Measurements from ENCODE around the gene NTN1.

The NTN1 gene

GRCh38 chr17:9169116-9169515, 147.8 kb downstream of the NTN1 start:
- no peak for DNase-seq

- DNase-seq: no peak
These were observed 149.0 kb downstream of the NTN1 start for GRCh38 chr17:9170336-9170735.

GRCh38 chr17:9170853-9171252, 149.5 kb downstream of the NTN1 start:
- no peak for DNase-seq

GRCh38 chr17:9173386-9173983, 152.2 kb downstream of the NTN1 start:
- DNase-seq: no peak

GRCh38 chr17:9174312-9174711, 153.0 kb downstream of the NTN1 start:
- DNase-seq: no peak

DNA sequence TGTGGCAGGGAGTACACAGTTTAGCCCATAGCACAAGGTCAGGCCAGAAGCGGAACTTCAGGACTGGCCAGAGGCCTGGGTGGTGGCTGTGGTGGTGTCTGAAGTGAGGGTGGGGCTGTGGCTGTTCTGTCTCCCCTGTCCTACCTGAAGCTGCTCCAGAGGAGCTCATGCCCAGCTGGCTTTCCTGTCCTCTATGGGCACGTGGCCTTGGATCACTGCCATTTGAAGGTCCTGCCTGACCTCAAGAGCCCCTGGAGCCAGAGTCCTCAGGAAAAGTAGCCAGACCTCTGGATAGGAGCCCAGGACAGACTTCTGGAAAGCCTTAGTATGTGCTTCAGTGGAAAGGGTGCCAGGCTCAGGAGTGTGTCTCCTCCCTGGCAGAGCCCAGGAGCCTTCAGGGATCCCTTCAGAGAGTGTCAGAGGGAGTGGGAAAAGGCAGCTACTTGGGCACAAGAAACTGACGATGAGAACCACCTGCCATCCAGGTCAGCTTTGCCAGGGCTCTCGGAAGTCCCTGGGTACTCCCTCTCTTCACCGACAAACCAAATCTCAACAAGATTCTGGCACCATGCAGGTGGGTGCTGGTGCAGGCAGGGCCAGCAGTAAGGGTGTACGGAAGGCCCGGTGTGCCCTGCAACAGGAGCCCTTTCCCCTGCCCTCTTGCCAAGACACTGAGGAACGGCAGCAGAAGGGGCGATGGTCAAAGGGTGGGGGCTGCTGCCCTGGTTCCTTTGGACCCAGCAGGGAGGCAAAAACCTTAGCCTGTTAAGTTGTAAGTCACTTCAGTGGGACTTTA, 153.7 kb downstream of the NTN1 start:
- DNase-seq: no peak

- no peak for DNase-seq
These were observed 154.6 kb downstream of the NTN1 start for GRCh38 chr17:9175700-9176467.

GRCh38 chr17:9177212-9177611, 155.9 kb downstream of the NTN1 start:
- no peak for DNase-seq

GRCh38 chr17:9178319-9178718, 157.0 kb downstream of the NTN1 start:
- DNase-seq: no peak

DNA sequence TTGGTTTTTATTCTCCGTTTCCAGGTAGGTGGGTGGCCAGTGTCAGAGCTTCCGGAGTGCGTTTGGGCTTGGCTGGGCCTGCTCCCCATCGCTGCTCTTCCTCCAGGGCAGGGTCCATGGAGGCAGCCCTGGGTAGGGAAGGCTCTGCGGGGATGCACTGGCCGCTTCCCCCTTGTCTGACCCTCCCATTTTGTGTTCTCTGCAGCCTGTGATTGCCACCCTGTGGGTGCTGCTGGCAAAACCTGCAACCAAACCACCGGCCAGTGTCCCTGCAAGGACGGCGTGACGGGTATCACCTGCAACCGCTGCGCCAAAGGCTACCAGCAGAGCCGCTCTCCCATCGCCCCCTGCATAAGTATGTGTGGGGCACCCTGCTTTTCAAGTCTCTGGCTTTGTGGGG, 158.3 kb downstream of the NTN1 start:
- no peak for DNase-seq

- DNase-seq: no peak
These were observed 160.3 kb downstream of the NTN1 start for GRCh38 chr17:9181640-9182039.

DNA sequence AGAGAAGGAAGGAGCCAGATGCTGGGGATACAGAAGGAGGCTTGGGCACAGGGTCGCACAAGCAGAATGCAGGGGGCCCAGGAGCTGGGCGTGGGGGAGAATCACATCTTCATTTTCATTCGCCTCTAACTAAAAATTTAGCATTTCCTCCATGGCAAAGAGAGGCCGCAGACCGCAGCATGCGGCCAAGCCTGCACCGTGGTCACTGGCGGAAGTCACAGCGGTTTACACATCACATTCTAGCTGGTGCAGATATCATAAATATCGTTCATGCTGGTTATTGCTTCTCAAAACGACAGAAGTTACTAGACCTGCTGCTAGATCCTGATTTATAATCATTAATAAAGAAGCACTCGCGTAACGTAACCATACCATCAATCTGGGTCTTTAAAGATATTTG, 162.0 kb downstream of the NTN1 start:
- DNase-seq: no peak

DNA sequence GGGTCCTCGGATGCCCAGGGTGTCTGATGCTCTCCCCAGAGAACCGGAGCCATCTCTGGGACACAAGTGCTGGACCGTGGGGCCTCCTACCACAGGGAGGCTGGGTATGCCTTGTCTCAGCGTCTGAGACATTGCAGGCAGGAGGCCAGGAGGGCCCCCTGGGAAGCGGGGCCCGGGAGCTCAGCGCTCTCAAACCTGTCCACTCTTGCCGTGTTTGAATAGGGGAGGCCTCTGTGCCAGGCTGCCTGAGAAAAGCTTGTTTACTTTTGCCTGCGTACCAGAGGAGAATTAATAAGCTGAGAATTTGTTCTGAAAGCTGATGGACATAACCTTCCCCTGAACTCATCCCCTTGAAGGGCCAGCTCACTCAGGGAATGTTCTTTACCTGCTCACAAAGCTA, 163.8 kb downstream of the NTN1 start:
- no peak for DNase-seq

GRCh38 chr17:9185688-9186284, 164.5 kb downstream of the NTN1 start:
- DNase-seq: no peak

- DNase-seq: no peak
These were observed 166.5 kb downstream of the NTN1 start for GRCh38 chr17:9187828-9188227.

GRCh38 chr17:9188367-9188766, 167.1 kb downstream of the NTN1 start:
- DNase-seq: no peak

GRCh38 chr17:9189870-9190269, 168.6 kb downstream of the NTN1 start:
- DNase-seq: no peak

- DNase-seq: no peak
These were observed 170.7 kb downstream of the NTN1 start for GRCh38 chr17:9192010-9192409.

DNA sequence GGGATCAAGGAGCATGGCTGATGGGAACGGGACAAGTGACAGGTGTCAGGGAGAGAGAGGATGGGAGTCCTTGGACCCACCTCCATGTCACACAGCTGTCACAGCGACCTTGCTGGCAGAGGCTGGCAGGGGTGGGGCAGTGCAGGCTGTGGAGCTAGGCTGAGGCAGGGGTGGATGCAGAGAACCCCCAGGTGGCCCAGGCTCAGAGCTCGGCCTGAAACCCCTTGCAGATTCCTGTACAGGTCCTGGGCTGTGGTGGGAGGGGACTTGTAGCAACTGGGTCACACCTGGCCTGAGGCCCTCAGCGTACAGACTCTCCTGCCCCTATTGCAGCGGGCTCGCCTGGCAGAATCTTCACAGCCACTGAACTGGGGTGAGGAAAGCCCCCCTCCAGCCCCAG, 174.1 kb downstream of the NTN1 start:
- no peak for DNase-seq

DNA sequence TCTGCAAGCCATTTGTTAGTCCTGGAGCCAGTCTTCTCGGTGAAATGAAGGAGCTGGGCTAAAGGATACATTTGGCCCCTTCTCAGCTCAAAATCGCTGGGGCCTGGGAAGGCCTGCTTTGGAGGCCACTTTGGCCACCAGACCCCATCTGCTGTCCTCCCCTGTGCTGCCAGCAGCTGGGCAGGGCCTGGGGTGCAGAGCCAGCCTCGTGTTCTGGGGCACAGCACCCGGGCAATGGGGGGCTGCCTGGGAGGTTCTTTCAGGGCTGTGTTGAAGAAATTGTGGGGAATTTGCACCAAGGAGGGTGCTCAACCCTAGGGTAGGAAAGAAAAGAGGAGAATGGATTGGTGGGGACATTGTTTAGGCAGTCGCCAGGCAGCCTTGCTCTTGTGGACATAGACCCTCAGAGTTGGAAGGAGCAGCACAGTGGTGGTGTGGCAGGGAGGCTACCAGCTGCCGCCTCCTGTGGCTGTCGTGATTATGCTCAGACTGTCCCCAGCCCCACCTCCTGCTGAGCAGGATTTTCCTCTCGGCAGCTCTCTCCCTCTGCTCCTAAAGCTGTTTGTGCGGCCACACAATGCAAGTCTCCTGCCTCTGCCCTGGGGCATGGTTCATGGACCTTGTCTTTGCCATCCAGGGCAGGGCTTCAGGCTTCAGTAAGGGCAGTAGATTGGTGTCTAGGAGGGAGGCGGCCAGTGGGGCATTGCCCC, 174.8 kb downstream of the NTN1 start:
- no peak for DNase-seq

- DNase-seq: no peak
These were observed 178.6 kb downstream of the NTN1 start for GRCh38 chr17:9199571-9200551.

Measured in stimulated activated CD4-positive, alpha-beta T cell treated with anti-CD3 and anti-CD28 coated beads, Interleukin-1b, Interleukin-23, amount 100 ng/mL, for 48 hours (primary cell).